Measurements from ENCODE around the gene CCDC187. TPM values are rescaled to one million over a fixed set of nuclear protein-coding genes. Genes with fewer than 3 reads are reported as not detected.

The CCDC187 gene
- total RNA-seq, 2 experiments from 2014 or later = 0.07 TPM; not detected in 1

GRCh38 chr9:136306211-136307208 is 2.6 kb upstream of the CCDC187 start:
- CTCF ChIA-PET = no interaction called here
- Mint-ChIP-seq H3K36me3 (ENCODE audit: low read depth) (no peaks in the 10 kb centered on the region), H3K27ac (no peak overlapping the region), H3K9me3 (no peaks in the 10 kb centered on the region), H3K4me1 (ENCODE audit: low read depth) (peaks cover 5% of the 10 kb centered on the region), H3K27me3 (peaks cover 5% of the 10 kb centered on the region), H3K4me3 (no peak overlapping the region)
- DNase-seq (peak; percentile 61), ATAC-seq (peak; percentile 73)
- intact Hi-C loops (cut with micrococcal nuclease) = no loop called here
- POLR2A ChIA-PET = no interaction called here
- TF ChIP-seq, protein P1, sequence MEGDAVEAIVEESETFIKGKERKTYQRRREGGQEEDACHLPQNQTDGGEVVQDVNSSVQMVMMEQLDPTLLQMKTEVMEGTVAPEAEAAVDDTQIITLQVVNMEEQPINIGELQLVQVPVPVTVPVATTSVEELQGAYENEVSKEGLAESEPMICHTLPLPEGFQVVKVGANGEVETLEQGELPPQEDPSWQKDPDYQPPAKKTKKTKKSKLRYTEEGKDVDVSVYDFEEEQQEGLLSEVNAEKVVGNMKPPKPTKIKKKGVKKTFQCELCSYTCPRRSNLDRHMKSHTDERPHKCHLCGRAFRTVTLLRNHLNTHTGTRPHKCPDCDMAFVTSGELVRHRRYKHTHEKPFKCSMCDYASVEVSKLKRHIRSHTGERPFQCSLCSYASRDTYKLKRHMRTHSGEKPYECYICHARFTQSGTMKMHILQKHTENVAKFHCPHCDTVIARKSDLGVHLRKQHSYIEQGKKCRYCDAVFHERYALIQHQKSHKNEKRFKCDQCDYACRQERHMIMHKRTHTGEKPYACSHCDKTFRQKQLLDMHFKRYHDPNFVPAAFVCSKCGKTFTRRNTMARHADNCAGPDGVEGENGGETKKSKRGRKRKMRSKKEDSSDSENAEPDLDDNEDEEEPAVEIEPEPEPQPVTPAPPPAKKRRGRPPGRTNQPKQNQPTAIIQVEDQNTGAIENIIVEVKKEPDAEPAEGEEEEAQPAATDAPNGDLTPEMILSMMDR (IDR thresholded peaks at IDR 0.05) = no peak

DNA sequence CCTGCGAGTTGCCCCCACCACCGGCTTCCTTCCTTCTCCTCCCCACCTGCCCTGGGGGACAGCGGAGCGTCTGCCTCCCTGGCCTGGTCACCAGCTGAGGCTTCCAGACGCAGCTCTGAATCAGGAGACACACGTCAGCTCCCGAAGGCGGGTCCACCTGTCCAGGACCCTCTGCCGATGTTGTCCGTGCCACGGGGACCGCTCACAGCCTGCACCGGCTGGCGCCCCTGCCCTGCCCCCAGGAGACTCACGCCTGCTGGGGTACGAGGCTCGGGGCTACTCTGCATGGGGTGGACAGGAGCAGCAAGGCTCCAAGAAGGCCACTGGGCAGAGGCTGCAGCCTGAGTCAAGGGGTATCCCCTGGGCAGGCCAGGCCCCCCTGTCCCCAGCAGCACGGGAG is 1.9 kb upstream of the CCDC187 start:
- intact Hi-C loops (cut with micrococcal nuclease) = no loop called here
- POLR2A ChIA-PET = interaction anchor here (0.6 kb wide), 1 partner anchor 1297 kb away, joined by 3 read pairs; no protein-coding TSS in a partner anchor
- DNase-seq = no peak
- CTCF ChIA-PET = no interaction called here
- Mint-ChIP-seq H3K27ac (no peak overlapping the region), H3K4me3 (no peak overlapping the region), H3K9me3 (no peaks in the 10 kb centered on the region), H3K36me3 (ENCODE audit: low read depth) (no peaks in the 10 kb centered on the region), H3K27me3 (peaks cover 5% of the 10 kb centered on the region), H3K4me1 (ENCODE audit: low read depth) (peaks cover 5% of the 10 kb centered on the region)
- no peak for ATAC-seq
- TF ChIP-seq, protein P1 (IDR thresholded peaks at IDR 0.05) = no peak

DNA sequence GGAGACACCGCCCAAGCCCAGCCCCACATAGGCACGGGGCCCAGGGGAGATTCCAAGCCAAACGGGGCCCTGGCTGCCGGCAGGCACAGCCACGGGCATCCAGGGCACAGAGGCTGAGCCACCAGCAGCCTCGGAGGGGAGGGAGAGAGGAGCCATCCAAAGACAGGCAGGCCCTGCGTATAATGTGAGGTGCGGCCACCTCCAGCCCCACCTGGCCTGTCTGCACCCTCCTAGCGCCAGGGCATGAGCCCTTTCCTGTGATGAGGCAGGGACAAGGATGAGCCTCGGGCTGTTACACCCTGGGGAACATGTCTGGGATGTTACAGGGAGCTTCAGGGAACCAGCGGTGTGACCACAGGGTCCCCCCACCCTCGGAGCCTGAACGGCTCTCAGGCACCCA is 1.1 kb upstream of the CCDC187 start:
- H3K4me1 Mint-ChIP-seq (ENCODE audit: low read depth) = peaks cover 5% of the 10 kb centered on the region
- TF ChIP-seq, protein P1 (IDR thresholded peaks at IDR 0.05) = no peak
- CTCF ChIA-PET = no interaction called here
- no peak for ATAC-seq
- intact Hi-C loops (cut with micrococcal nuclease) = no loop called here
- no peaks in the 10 kb centered on the region for H3K36me3 Mint-ChIP-seq (ENCODE audit: low read depth)
- no peak overlapping the region for H3K4me3 Mint-ChIP-seq
- peaks cover 5% of the 10 kb centered on the region for H3K27me3 Mint-ChIP-seq
- no peak for DNase-seq
- H3K27ac Mint-ChIP-seq = no peak overlapping the region
- no peaks in the 10 kb centered on the region for H3K9me3 Mint-ChIP-seq
- POLR2A ChIA-PET = no interaction called here

DNA sequence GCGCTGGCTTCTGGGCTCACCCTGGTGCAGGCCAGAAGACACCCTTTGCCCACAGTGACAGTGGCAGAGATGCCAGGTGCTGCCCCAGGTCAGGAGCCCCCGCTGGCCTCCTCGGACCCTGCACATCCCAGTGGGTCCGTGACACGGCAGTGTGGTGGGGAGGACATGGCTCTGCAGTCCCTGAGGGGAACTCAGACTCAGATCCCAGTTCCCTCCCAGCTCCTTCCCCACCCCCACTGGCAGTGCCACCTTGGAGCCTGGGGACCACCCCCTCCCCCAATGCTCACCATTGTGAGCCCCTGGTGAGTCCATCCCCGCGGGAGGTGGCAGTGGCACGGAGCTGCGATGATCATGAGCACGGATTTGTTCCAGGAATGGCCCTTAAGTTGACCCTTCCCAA is 562 bp upstream of the CCDC187 start:
- H3K4me3 Mint-ChIP-seq = no peak overlapping the region
- no peaks in the 10 kb centered on the region for H3K9me3 Mint-ChIP-seq
- TF ChIP-seq, protein P1 (IDR thresholded peaks at IDR 0.05) = no peak
- H3K4me1 Mint-ChIP-seq (ENCODE audit: low read depth) = peaks cover 5% of the 10 kb centered on the region
- ChIA-PET POLR2A (no interaction called here), CTCF (no interaction called here)
- no peaks in the 10 kb centered on the region for H3K36me3 Mint-ChIP-seq (ENCODE audit: low read depth)
- no peak for DNase-seq
- no peak overlapping the region for H3K27ac Mint-ChIP-seq
- intact Hi-C loops (cut with micrococcal nuclease) = no loop called here
- H3K27me3 Mint-ChIP-seq = peaks cover 5% of the 10 kb centered on the region
- no peak for ATAC-seq
